GM19467 (cell line): Measurements from ENCODE around the gene FLYWCH1.
A peak's percentile ranks its signal among the peaks of the same experiment; 100 is the strongest.

Source experiments
- ATAC-seq: cut with Tn5 transposase; IDR thresholded peaks from one replicate; pipeline ENCODE4 v1.9.1; 2021; ENCODE audit warnings: mild to moderate bottlenecking, moderate library complexity; ENCODE audit not compliant: unreplicated experiment

FLYWCH1 gene

DNA sequence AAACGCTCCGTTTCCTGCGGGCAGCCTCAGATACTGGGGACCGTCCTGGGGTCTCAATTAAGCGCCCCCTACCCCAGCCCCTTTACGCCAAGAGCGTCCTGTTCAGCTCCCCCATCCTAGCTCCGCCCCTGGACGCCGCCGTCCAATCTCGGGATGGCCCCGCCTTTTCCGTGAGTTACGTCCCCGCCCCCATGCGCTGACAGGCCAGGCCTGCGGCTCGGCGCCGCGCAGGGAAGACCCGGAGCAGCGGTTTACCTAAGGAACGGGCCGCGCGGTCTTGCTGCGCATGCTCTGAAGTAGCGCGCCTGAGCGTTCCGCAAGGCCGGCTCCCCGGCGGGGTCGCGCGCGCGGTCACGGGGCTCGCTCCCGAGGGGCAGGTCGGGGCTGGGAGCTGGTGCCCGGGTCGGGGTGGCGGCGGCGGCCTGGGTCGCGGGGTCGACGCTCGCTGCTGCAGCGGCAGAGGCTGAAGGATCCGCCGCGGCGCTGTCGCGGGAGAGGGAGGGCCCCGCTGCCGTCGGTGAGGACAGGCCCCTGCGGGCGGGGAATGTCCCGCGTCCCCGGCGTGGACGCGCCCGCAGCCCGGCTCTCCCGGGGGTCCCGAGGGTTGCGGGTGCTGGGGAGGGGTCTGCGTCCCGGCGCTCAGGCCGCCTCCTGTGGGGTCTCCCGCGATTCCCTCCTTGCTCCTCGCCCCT is at the start of gene FLYWCH1:
Gene FLYWCH1, plus strand, starts transcription at position 294 of the 692 bp plus-strand sequence. CDS start 17,755 bp downstream, outside the sequence.
- ATAC-seq: peak; percentile 75

DNA sequence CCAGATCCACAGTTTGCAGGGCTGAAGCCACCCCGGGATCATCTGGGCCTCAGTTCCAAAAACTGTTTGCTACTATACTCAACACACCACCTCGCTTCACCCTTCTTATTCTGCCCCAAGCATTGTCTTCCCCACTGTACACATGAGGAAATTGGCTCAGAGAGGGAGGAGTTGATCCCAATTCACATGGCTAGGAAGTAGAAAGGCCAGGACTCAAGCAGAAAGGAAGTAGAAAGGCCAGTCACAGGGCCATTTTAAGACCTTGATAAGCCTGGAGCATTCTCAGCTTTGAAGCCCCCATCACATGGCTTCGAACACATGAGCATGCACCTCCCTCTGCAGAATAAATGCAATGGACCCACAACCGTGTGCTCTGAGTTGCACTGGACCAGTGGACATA is 46.1 kb upstream of the FLYWCH1 start:
- ATAC-seq: no peak

DNA sequence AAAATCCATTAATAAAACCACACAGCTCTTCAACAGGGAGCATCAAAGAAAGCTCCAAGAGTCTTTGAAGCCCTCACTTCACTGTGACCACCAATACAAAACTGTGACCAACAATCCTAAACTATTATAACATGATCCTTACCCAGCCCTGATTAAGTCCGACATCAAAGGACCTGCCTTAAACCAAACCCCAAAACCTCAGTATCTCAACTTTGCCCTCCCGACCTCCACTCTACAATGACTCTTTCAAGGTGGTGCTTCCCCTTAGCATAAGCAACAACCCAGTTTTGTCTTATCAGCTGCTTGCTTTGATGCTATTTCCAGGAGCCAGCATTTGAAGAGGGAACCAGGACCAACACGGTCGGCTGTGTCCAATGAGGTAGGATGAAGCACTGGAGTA is 45.3 kb upstream of the FLYWCH1 start:
- no peak for ATAC-seq

GRCh38 chr16:2867661-2867986 is 44.1 kb upstream of the FLYWCH1 start:
- ATAC-seq: no peak

- ATAC-seq: peak; percentile 84
Observed at GRCh38 chr16:2867987-2868789, 43.5 kb upstream of the FLYWCH1 start.

GRCh38 chr16:2871926-2872325 is 39.8 kb upstream of the FLYWCH1 start:
- no peak for ATAC-seq

DNA sequence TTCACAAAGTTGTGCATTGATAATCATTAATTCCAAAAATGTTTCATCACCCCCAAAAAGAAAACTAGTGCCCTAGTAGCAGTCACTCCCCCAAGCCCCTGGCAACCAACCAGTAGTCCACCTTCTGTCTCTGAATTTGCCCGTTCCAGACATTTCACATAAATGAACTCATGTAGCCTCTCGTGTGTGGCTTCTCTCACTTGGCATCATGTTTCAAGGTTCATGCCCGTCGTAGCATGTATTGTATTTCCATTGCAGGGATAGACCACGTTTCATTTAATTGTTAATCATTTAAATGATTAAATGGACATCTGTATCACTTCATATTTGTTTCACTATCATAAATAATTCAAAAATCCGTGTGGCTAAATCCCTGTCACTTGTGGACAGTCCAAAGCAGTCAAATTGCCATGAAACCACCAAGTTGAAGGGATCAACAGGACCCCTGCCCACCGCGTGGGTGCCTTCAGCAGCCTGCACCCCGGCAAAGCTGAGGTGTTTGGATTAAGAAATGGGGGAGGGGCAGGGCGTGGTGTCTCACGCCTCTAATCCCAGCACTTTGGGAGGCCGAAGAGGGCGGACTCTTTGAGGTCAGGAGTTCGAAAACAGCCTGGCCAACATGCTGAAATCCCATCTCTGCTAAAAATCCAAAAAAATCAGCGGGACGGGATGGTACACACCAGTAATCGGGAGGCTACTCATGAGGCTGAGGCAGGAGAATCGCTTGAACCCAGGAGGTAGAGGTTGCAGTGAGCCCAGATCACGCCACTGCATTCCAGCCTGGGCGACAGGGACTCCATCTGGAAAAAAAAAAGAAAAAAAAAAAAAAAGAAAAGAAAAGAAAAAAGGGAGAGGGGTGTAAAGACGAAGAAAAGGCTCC is 37.5 kb upstream of the FLYWCH1 start:
- ATAC-seq: no peak

DNA sequence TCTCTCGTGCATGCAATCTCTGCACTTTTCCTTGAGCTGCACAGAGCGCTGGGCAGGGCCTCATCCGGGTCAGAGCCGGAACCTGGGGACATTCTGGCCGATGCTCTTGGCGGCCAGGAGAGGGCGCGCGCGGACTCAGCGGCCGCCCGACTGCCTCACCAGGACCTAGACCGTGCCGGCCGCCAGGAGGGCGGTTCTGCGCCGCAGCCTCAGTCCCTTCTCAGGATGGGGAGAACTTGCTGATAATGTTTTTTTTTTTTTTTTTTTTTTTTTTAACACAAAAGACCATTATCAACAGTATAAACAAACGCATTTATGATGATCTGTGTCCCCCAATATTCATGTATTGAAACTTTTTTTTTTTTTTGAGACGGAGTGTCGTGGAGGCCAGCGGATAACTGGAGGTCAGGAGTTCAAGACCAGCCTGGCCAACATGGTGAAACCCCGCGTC is 36.8 kb upstream of the FLYWCH1 start:
- peak; percentile 69 for ATAC-seq

- no peak for ATAC-seq
Observed at GRCh38 chr16:2879854-2880508, 31.8 kb upstream of the FLYWCH1 start.

GRCh38 chr16:2881783-2882649 is 29.7 kb upstream of the FLYWCH1 start:
- peak; percentile 9 for ATAC-seq

GRCh38 chr16:2882650-2883457 is 28.9 kb upstream of the FLYWCH1 start, which contains the start of gene FLYWCH2:
FLYWCH2 (plus strand) TSS chr16:2883215; CDS start chr16:2896450, 13,235 bp downstream.
- peak; percentile 88 for ATAC-seq

DNA sequence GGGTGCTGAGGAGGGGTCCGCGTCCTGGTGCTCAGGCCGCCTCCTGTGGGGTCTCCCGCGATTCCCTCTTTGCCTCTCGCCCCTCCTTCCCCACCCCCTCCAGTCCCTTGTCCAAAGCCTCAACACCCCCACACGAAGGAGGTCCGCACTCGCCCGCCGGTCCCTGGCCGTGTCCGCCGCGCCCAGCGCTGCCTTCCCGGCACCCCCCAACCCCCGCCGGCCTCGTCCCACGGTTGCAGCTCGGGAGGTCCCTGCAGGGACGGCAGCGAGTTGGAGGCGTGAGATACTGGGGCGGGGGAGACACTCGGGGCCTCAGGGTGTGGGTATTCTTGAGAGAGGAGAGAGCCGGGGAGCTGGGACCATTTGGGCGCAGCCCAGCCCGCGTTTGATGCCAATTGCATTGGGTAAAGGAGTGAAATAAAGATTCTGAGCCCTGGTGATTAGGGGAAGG is 28.2 kb upstream of the FLYWCH1 start:
- ATAC-seq: no peak

DNA sequence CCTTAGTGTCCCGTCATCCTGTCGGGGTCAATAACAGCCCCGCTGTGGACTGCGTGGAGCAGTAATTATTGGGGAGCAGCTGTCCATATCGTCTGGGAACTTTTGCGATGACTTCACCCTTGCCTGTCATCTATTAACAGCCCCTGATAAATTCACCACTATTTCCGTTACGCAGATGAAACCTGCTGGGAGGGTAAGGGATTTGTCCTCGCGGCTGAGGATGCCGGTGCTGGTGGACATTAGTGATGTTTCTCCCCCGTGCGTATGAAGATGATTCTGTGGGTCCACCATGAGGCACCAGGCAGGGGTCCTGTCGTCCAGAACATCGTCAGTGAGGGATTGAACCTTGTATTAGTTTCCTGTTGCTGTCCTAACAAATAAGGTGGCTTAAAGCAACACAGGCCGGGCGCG is 27.7 kb upstream of the FLYWCH1 start:
- ATAC-seq: no peak

- ATAC-seq: no peak
Observed at GRCh38 chr16:2894231-2894630, 17.5 kb upstream of the FLYWCH1 start.

- ATAC-seq: no peak
Observed at GRCh38 chr16:2895813-2896212, 15.9 kb upstream of the FLYWCH1 start.

GRCh38 chr16:2896480-2897010 is 15.2 kb upstream of the FLYWCH1 start:
- no peak for ATAC-seq

DNA sequence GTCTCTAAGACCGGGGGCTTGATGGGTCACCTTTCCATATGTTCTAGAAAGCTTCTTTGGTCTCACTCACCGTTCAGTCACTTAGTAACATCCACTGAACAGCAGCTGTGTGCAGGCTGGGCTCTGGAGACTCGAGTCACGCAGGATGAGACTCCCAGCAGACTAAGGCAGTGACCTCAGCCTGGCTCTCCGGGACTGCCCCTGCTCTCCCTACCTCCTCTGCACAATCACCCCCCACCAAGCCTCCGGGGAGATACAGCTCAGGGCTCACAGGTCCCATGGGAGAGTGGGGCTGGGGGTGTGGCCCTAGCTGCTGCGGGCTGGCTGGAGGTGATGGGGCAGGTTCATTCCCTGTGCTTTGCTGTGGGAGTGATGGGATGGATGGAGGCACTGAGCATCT is 14.6 kb upstream of the FLYWCH1 start:
- ATAC-seq: no peak

DNA sequence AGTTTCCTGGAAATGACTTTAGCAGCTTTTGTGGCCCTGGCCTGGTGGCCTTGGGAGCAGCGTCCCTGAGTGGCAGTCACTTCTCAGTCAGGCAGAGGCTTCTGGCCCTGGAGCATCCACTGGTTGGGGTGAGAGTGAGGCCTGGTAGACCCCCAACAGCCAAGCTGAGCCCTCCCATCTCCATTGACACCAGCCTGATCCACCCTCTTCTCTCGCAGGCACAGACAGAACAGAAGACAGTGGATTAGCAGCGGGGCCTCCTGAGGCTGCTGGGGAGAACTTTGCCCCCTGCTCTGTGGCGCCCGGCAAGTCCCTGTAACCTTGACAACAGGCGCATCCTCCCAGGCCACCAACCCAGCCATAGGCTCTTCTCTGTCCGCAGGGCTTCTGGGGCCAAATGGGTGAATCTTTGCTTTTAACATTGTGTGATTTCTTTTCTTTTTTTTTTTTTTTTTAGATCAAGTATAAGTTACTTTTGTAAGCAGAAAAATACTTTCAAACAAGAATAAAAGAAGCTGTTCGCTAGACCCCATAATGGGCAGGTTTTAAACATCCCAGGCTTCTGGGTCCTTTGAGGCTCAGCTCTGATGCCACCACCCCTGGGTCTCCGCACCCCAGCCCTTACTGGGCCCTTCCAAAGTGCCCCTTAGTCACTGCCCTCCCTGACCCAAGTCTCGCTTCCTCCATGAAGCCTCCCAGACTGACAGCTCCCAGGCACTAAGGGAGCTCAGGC is 12.7 kb upstream of the FLYWCH1 start:
- no peak for ATAC-seq
